GM19240 (cell line): ENCODE measurements around the gene MORC2.

Source experiments
- DNase-seq: peaks from one replicate; pipeline ENCODE4 v3.0.0; 2011; ENCODE audit warnings: low spot score; ENCODE audit not compliant: insufficient read length

The MORC2 gene

DNA sequence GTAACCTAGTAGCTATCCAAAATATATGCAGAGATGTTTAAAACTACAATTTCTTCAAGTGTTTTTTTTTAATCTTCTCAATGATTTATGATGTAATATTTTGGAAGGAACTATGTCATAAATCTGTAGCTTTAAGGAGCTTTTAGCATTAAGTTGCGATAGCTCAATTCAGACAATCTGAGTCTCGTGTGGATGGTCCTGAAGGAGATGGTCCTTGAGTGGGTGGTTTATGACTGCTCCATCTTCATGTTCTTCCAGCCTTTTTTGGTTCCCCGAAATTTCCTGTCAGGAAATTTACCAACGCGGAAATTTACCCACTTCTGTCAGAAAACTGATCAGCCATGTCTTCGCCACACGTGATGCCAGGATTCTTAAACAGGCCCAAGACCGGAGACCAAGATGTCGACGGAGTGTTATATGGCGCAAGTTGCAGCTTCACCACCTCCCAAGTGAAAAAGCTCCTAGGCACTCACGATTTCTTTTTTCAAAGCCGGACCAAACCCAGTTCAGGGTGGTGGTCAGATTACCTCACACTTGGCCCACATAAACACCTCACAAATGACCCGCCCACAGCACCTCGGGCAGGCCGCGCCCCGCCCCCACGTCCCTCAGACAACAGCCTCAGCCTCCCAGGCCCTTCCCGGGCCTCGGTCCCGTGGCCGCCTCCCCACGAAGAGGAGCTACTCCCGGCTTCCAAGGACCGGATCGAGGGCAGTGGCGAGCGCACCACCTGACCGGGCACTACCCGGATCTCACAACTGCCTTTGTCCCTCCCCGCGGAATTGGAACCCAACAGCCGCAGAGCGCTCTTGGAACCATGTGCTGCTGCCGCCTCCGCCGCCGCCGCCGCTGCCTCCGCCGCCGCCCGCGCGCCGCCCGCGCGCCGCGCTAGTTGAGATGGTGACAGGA is at the start of gene MORC2:
Gene MORC2, minus strand, starts transcription at position 760 of the 909 bp plus-strand sequence. CDS start 885 bp downstream, outside the sequence.
- peak; percentile 12 for DNase-seq

DNA sequence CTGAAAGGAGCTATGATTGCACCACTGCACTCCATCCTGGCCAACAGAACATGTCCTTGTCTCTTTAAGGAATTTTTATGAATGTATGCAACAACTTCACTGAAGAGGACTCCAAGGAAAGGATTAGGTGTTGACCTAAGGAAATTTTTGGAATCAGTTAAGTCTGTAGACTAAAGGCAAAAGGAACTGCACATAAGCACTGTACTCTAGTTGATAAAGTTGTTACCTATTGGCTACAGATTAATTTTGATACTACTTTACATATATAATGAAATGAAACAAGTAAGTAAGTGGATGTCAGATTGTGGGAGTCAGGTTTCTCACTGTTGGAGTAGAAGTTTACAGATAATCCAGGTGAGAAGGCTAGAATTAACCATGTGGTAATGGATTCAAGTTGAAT is 37.0 kb upstream of the MORC2 start:
- DNase-seq = no peak

DNA sequence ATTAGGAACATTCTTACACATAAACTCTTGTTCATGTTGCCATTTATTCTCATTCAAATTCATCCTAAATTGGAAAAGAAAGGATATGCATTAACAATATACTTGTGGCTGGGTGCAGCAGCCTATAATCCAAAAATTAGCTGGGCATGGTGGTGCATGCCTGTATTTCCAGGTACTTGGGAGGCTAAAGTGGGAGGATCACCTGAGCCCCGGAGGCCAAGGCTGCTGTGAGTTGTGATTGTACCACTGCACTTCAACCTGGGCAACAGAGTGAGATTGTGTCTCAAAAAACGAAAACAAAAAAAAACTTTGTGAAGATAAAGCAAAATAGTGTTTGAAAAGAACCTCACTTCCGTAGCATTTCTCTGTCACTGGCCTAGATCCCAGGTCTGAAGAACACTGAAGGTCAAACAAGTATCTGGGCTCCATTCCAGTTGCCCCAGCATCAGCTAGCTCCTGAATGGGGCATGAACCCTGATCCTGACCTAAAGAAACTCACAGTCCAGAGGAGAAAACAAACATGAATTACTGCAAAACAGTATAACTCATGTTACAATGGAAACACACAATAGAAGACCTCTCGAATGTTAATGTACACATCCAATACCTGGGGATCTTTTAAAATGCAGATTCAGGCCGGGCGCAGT is 32.7 kb upstream of the MORC2 start:
- DNase-seq = no peak

DNA sequence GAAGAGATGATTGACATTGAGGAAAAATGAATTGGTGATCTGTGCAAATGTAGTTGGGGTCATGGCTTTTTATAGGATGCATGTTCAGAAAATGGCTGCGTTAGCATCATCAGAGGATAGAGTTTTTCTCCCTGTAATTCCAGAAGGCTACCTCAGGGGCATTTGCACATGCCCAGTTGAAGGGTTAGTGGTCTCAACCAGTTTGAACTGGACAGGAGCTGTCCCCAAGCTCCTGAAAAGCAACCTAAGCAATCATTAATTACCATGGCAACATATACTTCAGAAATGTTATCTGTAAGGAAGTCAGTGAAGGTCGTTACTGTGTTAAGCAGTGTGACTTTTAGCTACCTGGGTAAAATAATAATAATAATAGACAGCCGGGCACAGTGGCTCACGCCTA is 29.8 kb upstream of the MORC2 start:
- no peak for DNase-seq

DNA sequence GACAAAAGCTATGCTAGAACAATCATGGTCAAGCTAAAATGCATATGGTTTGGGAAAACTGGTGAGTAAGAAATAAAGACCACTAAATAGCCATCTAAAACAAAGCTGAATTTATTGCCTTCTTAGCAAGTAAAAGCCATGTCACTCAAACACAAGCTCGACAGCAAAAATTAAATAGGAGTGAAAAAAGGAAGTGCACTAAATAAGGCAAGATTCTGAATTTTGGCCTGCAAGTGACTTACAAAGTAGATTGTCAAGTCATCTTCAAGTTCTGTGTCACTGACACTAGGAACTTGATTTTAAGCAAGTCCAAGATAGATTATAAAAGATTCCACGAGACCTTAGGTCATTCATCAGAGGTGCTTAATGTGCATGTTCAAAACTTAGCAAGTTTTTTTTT is 27.9 kb upstream of the MORC2 start:
- no peak for DNase-seq

DNA sequence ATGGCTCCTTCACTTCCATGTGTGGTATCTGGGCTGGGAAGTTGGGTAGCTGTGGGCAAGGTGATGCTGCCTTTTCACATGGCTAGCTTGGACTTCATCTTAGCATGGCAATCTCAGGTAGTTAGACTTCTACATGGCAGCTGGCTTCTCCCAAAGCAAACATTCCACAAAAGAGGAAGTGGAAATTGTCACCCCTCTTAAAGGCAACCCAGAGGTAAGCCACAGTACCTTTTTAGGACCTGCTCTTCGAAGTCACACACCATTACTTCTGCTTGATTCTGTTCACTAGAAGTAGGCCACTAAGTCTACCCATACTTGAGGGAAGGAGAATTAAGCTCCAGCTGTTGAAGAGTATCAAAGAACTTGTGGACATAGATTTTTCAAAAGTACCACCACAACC is 26.4 kb upstream of the MORC2 start:
- DNase-seq = no peak

DNA sequence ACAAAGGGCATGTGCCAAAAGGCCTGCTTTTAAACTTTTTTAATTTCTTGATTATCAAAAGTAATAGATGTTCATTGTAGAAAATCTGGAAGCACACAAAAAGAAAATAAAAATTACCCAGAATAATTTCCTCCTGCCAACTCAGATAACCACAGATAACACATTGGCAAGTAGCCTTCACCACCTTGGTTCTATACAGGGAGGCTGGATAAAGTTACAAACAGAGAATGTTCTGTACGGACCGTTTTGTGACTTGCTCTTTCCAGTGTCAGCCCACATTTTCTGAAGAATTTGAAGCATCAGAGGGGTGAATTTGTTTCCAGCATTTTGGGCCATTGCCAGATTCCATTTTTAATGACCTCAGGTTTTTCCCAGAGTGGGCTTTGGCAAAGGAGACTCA is 24.0 kb upstream of the MORC2 start:
- DNase-seq = no peak

DNA sequence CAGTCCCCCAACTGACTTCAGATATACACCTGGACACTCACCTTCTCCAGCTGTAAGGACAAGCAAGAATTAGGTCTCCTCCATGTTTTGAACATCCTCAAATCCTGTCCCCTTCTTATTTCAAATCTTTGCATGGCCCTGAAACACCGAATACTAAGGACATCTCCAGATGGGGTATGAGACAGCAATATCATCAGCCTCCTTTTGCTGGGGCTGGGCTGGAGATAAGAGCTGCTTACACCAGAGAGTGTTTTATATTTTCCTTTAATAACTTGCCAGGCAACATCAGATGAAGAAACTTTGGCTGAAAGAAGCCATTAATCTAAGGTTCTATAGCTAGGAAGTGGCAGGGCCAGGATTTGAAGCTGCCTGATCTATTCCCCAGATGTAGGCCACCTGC is 22.1 kb upstream of the MORC2 start:
- DNase-seq = no peak

DNA sequence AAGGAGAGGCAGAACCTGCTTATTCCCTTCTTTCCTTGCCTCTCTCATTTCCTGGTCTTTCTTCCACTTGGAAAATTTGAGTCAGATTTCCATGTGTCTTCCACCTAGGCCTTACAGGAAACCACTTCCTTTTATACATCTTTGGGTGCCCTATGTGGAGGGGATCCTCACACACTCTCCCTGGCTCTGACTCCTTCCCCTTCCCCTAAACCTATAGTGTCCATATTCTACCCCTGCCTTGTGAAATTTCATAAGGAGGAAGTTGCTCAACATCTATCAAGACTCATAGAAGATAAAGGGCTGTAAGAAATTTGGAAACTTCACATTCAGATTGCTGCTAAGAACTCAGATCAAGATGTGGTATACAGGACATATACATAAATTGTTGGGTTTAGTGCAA is 20.9 kb upstream of the MORC2 start:
- no peak for DNase-seq

DNA sequence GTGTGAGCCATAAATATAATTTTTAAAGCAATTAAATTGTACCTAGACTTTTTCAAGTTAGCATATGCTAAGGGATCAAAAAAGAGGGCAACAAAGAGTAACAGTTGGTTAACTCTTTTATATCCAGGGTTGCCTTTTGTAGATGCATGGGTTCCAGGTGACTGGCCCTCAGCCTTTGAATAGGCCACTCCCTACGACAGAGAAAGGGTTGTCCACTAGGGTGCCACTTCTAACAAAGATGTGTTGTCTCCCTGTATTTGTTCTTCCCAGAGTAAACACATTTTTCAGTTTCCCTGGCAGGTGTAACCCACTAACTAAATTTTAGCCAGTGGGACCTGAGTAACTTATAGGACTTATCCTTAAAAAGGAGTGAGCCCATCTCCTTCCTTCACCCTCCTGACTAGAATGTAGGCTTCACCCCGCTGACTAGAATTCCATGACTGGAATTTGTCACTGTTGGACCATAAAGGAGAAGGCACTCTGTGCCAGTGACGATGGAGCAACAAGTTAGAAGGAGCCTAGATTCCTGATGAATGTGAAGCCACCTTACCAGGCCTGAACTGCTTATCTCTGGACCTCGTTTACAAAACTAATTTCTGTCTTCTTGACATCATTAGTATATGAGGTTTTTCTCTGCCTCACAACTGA is 17.1 kb upstream of the MORC2 start:
- DNase-seq = no peak

DNA sequence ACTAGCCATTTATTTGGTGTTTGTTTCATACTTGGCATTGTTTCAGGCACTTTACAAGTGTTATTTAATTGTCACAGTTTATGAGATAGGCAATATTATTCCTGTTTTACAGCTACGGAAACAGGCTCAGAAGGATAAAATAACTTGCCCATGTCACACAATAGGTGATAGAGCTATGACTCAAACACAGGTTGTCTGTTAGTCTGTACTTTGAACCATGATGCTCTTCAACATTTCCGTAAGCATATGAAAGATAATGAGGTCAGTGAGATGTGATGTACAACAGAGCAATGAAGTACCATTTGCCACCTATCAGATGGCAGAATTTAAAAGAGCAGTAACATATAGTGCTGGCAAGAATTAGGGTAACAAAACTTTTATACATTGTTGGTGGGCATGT is 15.7 kb upstream of the MORC2 start:
- no peak for DNase-seq

DNA sequence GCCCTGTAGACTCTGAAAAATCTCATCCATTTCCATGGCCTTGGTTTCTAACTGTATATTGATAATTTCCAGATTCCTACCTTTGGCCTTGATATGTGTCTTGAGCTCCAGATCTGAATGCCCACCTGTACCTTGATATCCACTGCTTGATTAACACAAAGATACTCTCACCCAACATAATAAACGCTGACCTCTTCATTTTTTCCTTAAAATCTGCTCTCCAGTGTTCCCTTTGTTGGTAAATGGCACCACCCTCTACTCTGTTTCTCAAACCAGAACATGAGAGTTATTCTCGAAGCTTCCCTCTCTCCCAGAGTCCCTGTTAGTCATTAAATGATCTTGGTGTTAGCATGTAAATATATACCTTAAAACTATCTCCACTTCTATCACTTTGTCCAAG is 13.9 kb upstream of the MORC2 start:
- DNase-seq = no peak

DNA sequence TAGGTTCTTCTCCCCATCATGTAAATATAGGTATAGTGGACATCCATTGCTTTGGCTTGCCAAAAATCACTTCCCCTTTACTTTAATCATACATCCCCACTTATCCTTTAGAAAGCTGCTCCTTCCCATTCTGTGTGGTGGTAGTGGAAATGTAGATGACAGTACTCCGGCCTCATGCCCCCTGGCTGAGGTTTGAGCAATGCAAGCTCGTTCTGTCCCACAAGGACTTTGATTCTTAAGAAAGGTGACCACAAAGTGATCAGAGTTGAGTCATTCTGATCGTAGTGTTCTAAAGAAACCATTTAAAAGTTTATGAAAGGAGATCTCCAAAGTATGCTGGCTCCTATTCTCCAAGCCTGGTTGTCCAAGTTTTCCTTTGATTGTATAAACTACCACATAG is 11.4 kb upstream of the MORC2 start:
- no peak for DNase-seq

DNA sequence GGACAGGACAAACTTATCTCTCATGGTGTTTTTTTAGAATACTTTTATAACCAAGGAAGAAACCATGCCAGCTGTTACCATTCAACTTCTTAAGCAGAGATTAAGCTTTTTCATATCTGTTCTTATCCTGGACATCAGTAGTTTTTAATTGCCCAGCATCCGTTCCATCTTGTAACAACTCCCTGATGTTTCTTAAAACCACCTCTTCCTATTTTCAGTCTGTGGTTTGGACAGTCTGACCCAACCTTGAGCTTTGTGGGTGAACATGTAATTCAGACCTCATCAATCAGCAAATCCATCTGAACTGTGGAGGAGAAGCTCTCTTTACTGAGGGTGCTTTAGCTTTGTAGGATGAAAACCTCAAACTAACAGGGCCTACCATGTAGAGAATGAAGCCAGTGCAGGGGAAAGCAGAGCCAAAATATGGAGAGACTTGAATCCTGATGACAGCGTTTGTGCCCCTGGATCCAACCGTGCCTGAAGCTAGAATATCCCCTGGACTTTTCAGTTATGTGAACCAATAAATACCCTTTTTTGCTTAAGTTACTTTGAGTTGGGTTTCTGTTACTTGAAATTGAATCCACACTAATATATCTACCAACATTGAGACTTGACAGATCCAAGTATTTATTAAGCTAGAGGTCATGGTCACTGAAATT is 9.9 kb upstream of the MORC2 start:
- DNase-seq = no peak

DNA sequence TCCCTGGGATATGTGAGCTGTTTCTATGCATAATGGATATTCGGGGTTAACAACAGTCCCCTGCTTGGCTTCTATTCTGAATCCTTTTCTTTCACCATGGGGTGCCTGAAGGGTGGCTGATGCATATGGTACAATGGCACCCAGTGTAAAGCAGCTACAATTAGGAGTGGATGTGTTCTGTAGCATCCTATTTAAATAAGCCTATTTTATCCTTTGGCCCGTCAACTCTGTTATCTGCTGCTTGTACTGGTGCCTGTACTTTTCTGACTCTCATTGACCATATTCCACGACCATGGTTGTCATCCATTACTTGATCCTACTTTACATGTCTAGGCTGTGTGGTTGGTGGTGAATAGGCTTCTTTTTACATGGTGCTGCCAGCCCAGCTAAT is 1.8 kb upstream of the MORC2 start:
- DNase-seq = no peak

DNA sequence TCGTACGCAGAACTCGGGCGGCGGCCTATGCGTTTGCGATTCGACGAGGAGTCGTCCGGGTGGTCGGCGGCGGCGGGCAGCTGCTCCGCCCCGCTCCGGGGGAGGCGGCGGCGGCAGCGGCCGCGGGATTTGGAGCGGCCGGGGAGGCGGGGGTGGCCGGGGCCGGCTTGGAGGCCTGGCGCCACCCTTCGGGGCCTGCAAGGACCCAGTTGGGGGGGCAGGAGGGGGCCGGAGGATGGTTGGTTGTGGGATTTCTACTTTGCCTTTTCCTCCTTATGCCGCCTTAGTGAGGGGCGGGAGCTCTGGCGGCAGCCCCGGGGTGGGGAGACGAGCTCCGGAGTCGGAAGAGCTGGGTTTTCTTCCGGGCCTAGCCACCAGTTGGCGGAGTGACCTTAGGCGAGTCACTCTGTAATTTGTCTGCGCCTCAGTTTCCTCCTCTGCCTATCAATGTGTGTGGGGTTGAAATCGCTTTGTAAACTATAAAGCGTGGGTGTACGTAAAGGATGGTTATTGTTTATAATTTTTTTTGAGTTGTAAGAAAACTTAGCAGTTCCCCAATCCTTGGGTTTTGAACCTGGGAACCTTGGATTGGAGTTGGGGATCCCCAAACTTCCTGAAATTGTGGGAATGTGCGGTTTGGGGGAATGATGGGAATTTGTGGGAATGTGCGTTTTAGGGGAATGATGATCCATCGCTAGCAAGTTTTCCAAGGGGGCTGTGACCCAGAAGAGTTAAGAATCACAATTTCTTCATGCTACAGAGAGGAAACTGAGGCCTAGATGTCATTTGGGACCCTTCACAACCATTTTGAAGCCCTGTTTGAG is 1.2 kb upstream of the MORC2 start:
- DNase-seq = peak; percentile 27

DNA sequence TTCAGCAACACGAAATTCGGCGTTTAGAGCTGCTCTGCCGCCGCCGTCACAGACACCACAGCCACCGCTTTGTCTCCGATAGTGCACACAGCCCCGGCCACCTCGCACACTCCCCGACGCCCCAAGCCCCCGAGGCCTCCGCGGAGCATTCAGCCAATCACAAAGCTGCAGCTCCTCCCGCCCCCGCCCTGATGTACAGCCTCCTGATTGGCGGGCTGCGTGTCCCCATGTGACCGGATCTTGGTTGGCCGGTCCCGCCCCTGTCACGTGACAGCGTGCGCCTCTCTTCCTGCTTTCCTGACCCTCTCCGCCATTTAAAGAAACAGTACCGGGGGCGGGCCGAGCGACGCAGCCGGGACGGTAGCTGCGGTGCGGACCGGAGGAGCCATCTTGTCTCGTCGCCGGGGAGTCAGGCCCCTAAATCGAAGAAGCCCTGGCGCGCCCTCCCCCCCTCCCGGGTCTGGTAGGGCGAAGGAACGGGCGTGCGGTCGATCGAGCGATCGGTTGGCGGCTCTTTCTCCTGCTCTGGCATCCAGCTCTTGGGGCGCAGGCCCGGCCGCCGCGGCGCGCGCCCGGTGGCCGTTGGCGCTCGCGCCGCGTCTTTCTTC is 454 bp upstream of the MORC2 start, which contains the start of gene TUG1:
Gene TUG1, plus strand, starts transcription at position 342 of the 608 bp plus-strand sequence.
- DNase-seq = peak; percentile 98

DNA sequence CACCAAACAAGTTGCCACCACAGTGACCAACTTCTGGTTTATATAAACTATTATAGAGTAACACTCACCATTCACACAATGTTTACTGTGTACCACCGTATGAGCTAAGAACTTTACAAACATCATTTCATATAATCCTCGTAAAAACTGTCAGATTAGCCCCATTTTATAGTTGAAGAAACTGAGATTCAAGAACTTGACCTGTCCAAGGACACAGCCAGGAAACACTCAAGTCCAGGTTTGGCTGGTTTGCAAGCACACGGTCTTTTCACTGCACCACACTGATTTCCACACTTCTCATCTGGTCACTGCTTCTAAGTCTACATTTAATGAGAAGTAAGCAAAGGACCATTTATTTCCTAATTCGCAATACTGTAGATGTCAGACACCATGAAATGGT is 3.7 kb downstream of the MORC2 start:
- DNase-seq = no peak

DNA sequence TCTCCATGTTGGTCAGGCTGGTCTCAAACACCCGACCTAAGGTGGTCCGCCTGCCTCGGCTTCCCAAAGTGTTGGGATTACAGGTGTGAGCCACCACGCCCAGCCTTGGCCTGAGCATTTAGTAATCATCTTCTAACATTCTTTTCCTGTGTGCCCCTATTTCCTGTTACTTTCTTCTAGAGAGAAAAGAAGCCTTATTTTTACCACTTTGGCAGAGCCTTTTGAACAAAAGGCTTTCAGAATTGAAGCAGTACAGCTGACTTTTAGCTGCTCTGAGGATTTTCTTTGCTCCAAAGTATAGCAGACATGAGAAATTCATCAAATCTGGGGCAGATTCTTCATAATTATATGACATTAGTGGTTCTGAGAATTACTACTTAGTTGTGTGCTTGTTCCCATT is 13.4 kb downstream of the MORC2 start:
- DNase-seq = no peak

DNA sequence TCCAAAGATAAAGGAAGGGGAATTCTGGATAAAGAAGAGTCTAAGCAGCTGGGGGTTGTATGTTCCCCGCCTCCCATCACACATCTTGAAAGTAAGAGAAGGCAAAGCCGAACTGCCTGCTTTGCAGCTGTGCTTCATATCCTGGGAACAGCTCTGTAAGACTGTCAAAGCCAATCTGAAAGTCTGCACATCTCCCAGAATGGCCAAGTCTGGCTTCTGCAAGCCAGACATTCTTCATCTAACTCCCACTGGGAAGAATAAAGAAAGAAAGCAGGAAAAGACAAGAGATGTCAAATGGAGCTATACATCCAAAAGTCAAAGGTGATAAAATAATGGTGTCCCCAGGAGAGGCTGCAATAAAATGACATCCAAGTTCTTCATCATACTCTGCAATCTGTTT is 15.4 kb downstream of the MORC2 start:
- DNase-seq = no peak
